GM18951 (cell line): ENCODE results near the gene CMTM5.

Experiments used
- POLR2A ChIP-seq: IDR thresholded peaks from 4 replicates; pipeline ENCODE4 v1.6.1; 2011; ENCODE audit warnings: mild to moderate bottlenecking; ENCODE audit not compliant: insufficient read length, insufficient read depth; ENCODE audit errors: extremely low read depth
- in situ Hi-C: fragments of 300-500 bp; cut with MboI; formaldehyde crosslinking; loops from one replicate; pipeline ENCODE4 v1.12.0; 2022; ENCODE audit warnings: low sequenced_read_pairs, mixed read lengths, inconsistent platforms; ENCODE audit not compliant: unreplicated experiment

The CMTM5 gene

GRCh38 chr14:23402296-23403138 is 25.7 kb downstream of the CMTM5 start:
- in situ Hi-C loops, result no loop called here
- no peak for TF ChIP-seq POLR2A

GRCh38 chr14:23403139-23403438 is 26.2 kb downstream of the CMTM5 start:
- in situ Hi-C loops, result no loop called here
- no peak for TF ChIP-seq POLR2A

GRCh38 chr14:23403908-23404307 is 27.1 kb downstream of the CMTM5 start:
- no peak for TF ChIP-seq POLR2A
- in situ Hi-C loops, result no loop called here

- no peak for TF ChIP-seq POLR2A
- in situ Hi-C loops, result no loop called here
Observed at GRCh38 chr14:23404331-23404900, 27.6 kb downstream of the CMTM5 start.

- in situ Hi-C loops, result no loop called here
- no peak for TF ChIP-seq POLR2A
Observed at GRCh38 chr14:23405096-23405495, 28.2 kb downstream of the CMTM5 start.

- in situ Hi-C loops, result no loop called here
- no peak for TF ChIP-seq POLR2A
Observed at GRCh38 chr14:23405516-23406025, 28.7 kb downstream of the CMTM5 start.

GRCh38 chr14:23406244-23406643 is 29.4 kb downstream of the CMTM5 start:
- in situ Hi-C loops, result no loop called here
- TF ChIP-seq POLR2A, result no peak

- in situ Hi-C loops, result no loop called here
- no peak for TF ChIP-seq POLR2A
Observed at GRCh38 chr14:23406725-23407355, 30.0 kb downstream of the CMTM5 start.

GRCh38 chr14:23407516-23408306 is 30.9 kb downstream of the CMTM5 start, which contains the start of gene MYH6:
TSS of gene MYH6 (minus strand) at chr14:23408273. CDS start at chr14:23407223, 1,050 bp downstream.
- no peak for TF ChIP-seq POLR2A
- in situ Hi-C loops, result no loop called here

- no peak for TF ChIP-seq POLR2A
- in situ Hi-C loops, result no loop called here
Observed at GRCh38 chr14:23408307-23408630, 31.4 kb downstream of the CMTM5 start.

- in situ Hi-C loops, result no loop called here
- no peak for TF ChIP-seq POLR2A
Observed at GRCh38 chr14:23409475-23409874, 32.6 kb downstream of the CMTM5 start.

GRCh38 chr14:23409966-23410635 is 33.3 kb downstream of the CMTM5 start:
- no peak for TF ChIP-seq POLR2A
- in situ Hi-C loops, result no loop called here

- in situ Hi-C loops, result no loop called here
- TF ChIP-seq POLR2A, result no peak
Observed at GRCh38 chr14:23411563-23412525, 35.0 kb downstream of the CMTM5 start.
